GM12878 (cell line): ENCODE measurements around the gene C3orf22. TPM values are rescaled to one million over a fixed set of nuclear protein-coding genes. Genes with fewer than 3 reads are reported as not detected.

ENCODE experiments used
- ATAC-seq: fragments of 200-7000 bp; cut with Tn5 transposase; 3 replicates; pipeline ENCODE4 v1.9.1; 2020; ENCODE audit warnings: mild to moderate bottlenecking, moderate library complexity
- BruUV-seq: library from RNA; stranded (reverse); fragments of 400-500 nt; replicated peaks from 2 replicates; lab custom pipeline; 2021; lab: Mats Ljungman, UMichigan
- CTCF ChIA-PET: fragments of 300-600 bp; sonication (Branson Sonifier 250); formaldehyde crosslinking; extraction: SDS; loops from one replicate; lab custom pipeline; 2021; ENCODE audit warnings: inconsistent platforms; lab: Yijun Ruan, JAX
- POLR2A ChIA-PET: fragments of 350-600 bp; formaldehyde crosslinking; extraction: SDS; loops from one replicate; lab custom pipeline; 2021; ENCODE audit warnings: inconsistent platforms; lab: Charles Lee
- RAD21 ChIA-PET: fragments of 300-600 bp; sonication (Branson Sonifier 250); formaldehyde crosslinking; loops from one replicate; lab custom pipeline; 2023; ENCODE audit warnings: antibody characterized with exemption; ENCODE audit not compliant: unreplicated experiment; lab: Charles Lee
- SMC1A ChIA-PET: fragments of 300-600 bp; sonication (Branson Sonifier 250); formaldehyde crosslinking; loops from one replicate; lab custom pipeline; 2023; ENCODE audit not compliant: unreplicated experiment, uncharacterized antibody; lab: Charles Lee
- DNase-seq: peaks from one replicate; pipeline ENCODE4 v3.0.0-alpha.2; 2011; ENCODE audit warnings: low read depth, low spot score
- FAIRE-seq: peaks from 3 replicates; lab custom pipeline; 2011; peaks lifted over from hg19 to GRCh38; lab: Jason Lieb, UNC
- H2AFZ ChIP-seq: 2 replicates; pipeline ENCODE4 v1.6.0; 2011; ENCODE audit warnings: low read depth, low read length, control low read depth; ENCODE audit not compliant: control insufficient read depth
- H3K27ac ChIP-seq: 2 replicates; pipeline ENCODE4 v1.5.1; 2011; ENCODE audit warnings: control low read depth; ENCODE audit not compliant: control insufficient read depth, insufficient read depth
- H3K27me3 ChIP-seq, 2 experiments: replicated peaks in 1 of 2; 2 replicates each; pipeline versions ENCODE4 v1.6.0 to v1.6.1; 2011; ENCODE audit warnings: low read length in 1 of 2; ENCODE audit not compliant: control insufficient read depth in 2 of 2, insufficient read depth in 2 of 2
- H3K36me3 ChIP-seq, 2 experiments: 2 replicates each; pipeline ENCODE4 v1.5.1; 2011; ENCODE audit warnings: low read length in 1 of 2; ENCODE audit not compliant: control insufficient read depth in 2 of 2, insufficient read depth in 2 of 2
- H3K4me1 ChIP-seq: 2 replicates; pipeline ENCODE4 v1.6.1; 2011; ENCODE audit warnings: mild to moderate bottlenecking, low read length, moderate library complexity, mixed read lengths; ENCODE audit not compliant: control insufficient read depth, insufficient read depth
- H3K4me2 ChIP-seq: 2 replicates; pipeline ENCODE4 v1.6.0; 2011; ENCODE audit warnings: control low read depth; ENCODE audit not compliant: control insufficient read depth, insufficient read depth
- H3K4me3 ChIP-seq: fragments of 200-600 bp; sonication (generic); 2 replicates; pipeline ENCODE4 v1.5.1; 2016
- H3K79me2 ChIP-seq: 2 replicates; pipeline ENCODE4 v1.6.0; 2011; ENCODE audit warnings: low read length; ENCODE audit not compliant: control insufficient read depth, insufficient read depth
- H3K9ac ChIP-seq: 2 replicates; pipeline ENCODE4 v1.8.0; 2011; ENCODE audit warnings: low read length, control low read depth, mixed read lengths; ENCODE audit not compliant: control insufficient read depth, insufficient read depth
- H3K9me3 ChIP-seq: replicated peaks from 3 replicates; pipeline ENCODE4 v1.5.1; 2011; ENCODE audit warnings: mild to moderate bottlenecking, low read length; ENCODE audit not compliant: control insufficient read depth, insufficient read depth
- H4K20me1 ChIP-seq: 2 replicates; pipeline ENCODE4 v1.6.0; 2011; ENCODE audit not compliant: control insufficient read depth, insufficient read depth
- ASH2L ChIP-seq: fragments of 300-600, 200-600 bp; sonication (generic); IDR thresholded peaks from 2 replicates; pipeline ENCODE4 v1.6.1; 2017; ENCODE audit warnings: low read depth, mild to moderate bottlenecking, borderline replicate concordance
- BCL11A ChIP-seq: IDR thresholded peaks from 2 replicates; pipeline ENCODE4 v1.6.1; 2011; ENCODE audit warnings: low read depth, low read length
- EED ChIP-seq: sonication (generic); IDR thresholded peaks from 2 replicates; pipeline ENCODE4 v1.6.1; 2016; ENCODE audit warnings: antibody characterized with exemption, low read depth
- FOS ChIP-seq: IDR thresholded peaks from 3 replicates; pipeline ENCODE4 v1.6.1; 2011; ENCODE audit warnings: borderline replicate concordance; ENCODE audit not compliant: insufficient read length; ENCODE audit errors: extremely low read depth
- GABPA ChIP-seq: IDR thresholded peaks from 2 replicates; pipeline ENCODE4 v1.6.1; 2014; ENCODE audit warnings: antibody characterized with exemption, low read depth, mild to moderate bottlenecking, inconsistent platforms
- HCFC1 ChIP-seq: fragments of 150-350 bp; IDR thresholded peaks from 2 replicates; pipeline ENCODE4 v1.6.1; 2014; ENCODE audit warnings: low read length
- HDGF ChIP-seq: fragments of 450-650 bp; IDR thresholded peaks from 2 replicates; pipeline ENCODE4 v1.6.1; 2016; ENCODE audit warnings: antibody characterized with exemption
- KAT2A ChIP-seq: conservative IDR thresholded peaks from 2 replicates; pipeline ENCODE4 v1.6.1; 2011; ENCODE audit warnings: low read depth, low read length; ENCODE audit not compliant: control insufficient read depth
- MXI1 ChIP-seq: fragments of 150-350 bp; IDR thresholded peaks from 2 replicates; pipeline ENCODE4 v1.6.1; 2011; ENCODE audit warnings: low read depth, mild to moderate bottlenecking, inconsistent platforms, low read length, improper control_type of control experiment
- NFYA ChIP-seq: IDR thresholded peaks from 2 replicates; pipeline ENCODE4 v1.6.1; 2011; ENCODE audit warnings: low read depth, mild to moderate bottlenecking, low read length, improper control_type of control experiment, borderline replicate concordance
- TARDBP ChIP-seq: IDR thresholded peaks from 2 replicates; pipeline ENCODE4 v1.6.1; 2016; ENCODE audit warnings: borderline replicate concordance
- TBL1XR1 ChIP-seq: IDR thresholded peaks from 2 replicates; pipeline ENCODE4 v1.6.1; 2012; ENCODE audit warnings: low read depth, low read length, improper control_type of control experiment
- WGBS: methylation state at CpG from one replicate; pipeline ENCODE4 v1.1.6; 2016; ENCODE audit warnings: low lambda C conversion rate; ENCODE audit not compliant: insufficient replicate concordance, insufficient coverage; ENCODE audit errors: missing lambda C conversion rate; 5-methylcytosine and 5-hydroxymethylcytosine counted together
- in situ Hi-C: fragments of 300-500 bp; cut with MboI; formaldehyde crosslinking; loops from 9 replicates; pipeline ENCODE4 v1.14.3; 2018; ENCODE audit warnings: mixed read lengths
- intact Hi-C: fragments of 100-400 bp; cut with micrococcal nuclease; formaldehyde crosslinking; loops from one replicate; pipeline ENCODE4 v1.14.2; 2022; ENCODE audit not compliant: unreplicated experiment
- polyA plus RNA-seq, 11 experiments: library from polyadenylated mRNA; depleted of rRNA in 4 of 11; unstranded in 6 of 11; stranded (reverse) in 5 of 11; fragments of >200 nt; fragmentation: Nextera tagmentation in 4 of 11; fragmentation: Illumina TruSeq in 1 of 11; extraction: Ambion mirVana in 4 of 11; extraction: Trizol in 1 of 11; gene quantifications; 1 replicate in 1 of 11; 2 replicates in 10 of 11; pipeline versions ENCODE4 v1.2.1 to v1.2.3, GENCODE V29; 2011 to 2016; ENCODE audit warnings: inconsistent platforms in 2 of 11, missing spikeins in 2 of 11, low read depth in 1 of 11
- total RNA-seq, 4 experiments: library from RNA; depleted of rRNA in 3 of 4; stranded (reverse); fragments of >200 nt in 3 of 4; fragmentation: Illumina TruSeq in 1 of 4; extraction: Trizol in 1 of 4; gene quantifications; 2 replicates each; pipeline versions ENCODE4 v1.2.1 to v1.2.3, GENCODE V29; 2013 to 2021
- TF ChIP-seq, protein P1 (sequence below): fragments of 450-650 bp; formaldehyde crosslinking; IDR thresholded peaks from 2 replicates; pipeline ENCODE4 v1.4.0; 2022; ENCODE audit warnings: mild to moderate bottlenecking, moderate library complexity
- TF ChIP-seq, protein P2 (sequence below): fragments of 450-650 bp; IDR thresholded peaks from 2 replicates; pipeline ENCODE4 v1.6.1; 2016; ENCODE audit warnings: mild to moderate bottlenecking

C3orf22 gene
- total and polyA plus RNA-seq, 10 of the 15 experiments (the other 5 are each of a cell fraction or from before 2014, with no cell fraction given) = not detected

DNA sequence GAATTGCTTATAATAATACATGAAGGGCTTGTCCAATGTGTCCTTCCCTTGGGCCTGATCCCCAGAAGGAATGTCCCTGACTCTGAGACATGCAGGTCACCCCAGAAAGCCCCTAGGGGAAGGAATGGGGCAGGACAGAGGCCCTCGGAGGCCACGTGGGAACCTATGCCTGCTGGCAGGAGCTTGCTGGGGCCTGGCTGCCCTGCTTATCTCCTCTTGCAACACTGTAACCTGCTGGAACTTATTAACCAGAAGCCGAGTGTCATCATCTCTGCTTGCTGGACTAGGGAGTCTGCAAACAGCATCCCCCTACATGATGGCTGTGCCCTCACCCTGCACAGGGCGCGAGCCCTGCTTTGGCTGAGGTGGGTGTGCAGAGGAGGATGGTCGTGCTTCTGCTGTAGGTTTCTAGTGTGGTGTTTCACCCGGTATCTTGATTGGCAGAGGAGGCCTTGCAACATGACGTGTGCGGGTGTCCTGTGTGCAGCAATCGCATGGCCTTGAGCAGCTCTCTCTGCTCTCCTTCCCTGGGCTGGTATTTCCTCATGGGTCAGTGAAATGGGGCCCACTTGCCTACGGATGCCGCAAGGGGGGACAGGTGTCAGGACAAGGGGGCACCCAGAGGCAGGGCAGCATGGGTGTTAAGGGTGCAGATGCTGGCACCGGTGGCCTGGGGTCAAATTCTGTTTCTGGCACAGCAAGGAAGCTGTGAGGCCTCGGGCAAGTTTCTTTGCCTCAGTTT is 29.8 kb downstream of the C3orf22 start:
- no peaks in the 10 kb centered on the region for H3K9me3 ChIP-seq
- no peaks in the 10 kb centered on the region for H3K36me3 ChIP-seq
- H4K20me1 ChIP-seq = no peaks in the 10 kb centered on the region
- POLR2A ChIA-PET = no interaction called here
- no peak overlapping the region; the same call in 1 of the 2 replicates for H2AFZ ChIP-seq
- no peak overlapping the region for H3K4me3 ChIP-seq
- no peaks in the 10 kb centered on the region for H3K4me1 ChIP-seq
- no peak overlapping the region for H3K4me2 ChIP-seq
- RAD21 ChIA-PET = no interaction called here
- no peaks in the 10 kb centered on the region for H3K27me3 ChIP-seq
- intact Hi-C loops (no loop called here), in situ Hi-C loops (no loop called here)
- no peak for TF ChIP-seq NFYA
- no peak for TF ChIP-seq HCFC1
- TF ChIP-seq TBL1XR1 = no peak
- no peak for TF ChIP-seq FOS
- TF ChIP-seq, protein P1, sequence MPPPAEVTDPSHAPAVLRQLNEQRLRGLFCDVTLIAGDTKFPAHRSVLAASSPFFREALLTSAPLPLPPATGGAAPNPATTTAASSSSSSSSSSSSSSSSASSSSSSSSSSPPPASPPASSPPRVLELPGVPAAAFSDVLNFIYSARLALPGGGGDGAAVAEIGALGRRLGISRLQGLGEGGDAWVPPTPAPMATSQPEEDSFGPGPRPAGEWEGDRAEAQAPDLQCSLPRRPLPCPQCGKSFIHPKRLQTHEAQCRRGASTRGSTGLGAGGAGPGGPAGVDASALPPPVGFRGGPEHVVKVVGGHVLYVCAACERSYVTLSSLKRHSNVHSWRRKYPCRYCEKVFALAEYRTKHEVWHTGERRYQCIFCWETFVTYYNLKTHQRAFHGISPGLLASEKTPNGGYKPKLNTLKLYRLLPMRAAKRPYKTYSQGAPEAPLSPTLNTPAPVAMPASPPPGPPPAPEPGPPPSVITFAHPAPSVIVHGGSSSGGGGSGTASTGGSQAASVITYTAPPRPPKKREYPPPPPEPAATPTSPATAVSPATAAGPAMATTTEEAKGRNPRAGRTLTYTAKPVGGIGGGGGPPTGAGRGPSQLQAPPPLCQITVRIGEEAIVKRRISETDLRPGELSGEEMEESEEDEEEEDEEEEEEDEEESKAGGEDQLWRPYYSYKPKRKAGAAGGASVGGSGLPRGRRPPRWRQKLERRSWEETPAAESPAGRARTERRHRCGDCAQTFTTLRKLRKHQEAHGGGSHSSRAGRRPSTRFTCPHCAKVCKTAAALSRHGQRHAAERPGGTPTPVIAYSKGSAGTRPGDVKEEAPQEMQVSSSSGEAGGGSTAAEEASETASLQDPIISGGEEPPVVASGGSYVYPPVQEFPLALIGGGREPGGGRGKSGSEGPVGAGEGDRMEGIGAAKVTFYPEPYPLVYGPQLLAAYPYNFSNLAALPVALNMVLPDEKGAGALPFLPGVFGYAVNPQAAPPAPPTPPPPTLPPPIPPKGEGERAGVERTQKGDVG (CRISPR knock-in tag) = no peak
- TF ChIP-seq, protein P2, sequence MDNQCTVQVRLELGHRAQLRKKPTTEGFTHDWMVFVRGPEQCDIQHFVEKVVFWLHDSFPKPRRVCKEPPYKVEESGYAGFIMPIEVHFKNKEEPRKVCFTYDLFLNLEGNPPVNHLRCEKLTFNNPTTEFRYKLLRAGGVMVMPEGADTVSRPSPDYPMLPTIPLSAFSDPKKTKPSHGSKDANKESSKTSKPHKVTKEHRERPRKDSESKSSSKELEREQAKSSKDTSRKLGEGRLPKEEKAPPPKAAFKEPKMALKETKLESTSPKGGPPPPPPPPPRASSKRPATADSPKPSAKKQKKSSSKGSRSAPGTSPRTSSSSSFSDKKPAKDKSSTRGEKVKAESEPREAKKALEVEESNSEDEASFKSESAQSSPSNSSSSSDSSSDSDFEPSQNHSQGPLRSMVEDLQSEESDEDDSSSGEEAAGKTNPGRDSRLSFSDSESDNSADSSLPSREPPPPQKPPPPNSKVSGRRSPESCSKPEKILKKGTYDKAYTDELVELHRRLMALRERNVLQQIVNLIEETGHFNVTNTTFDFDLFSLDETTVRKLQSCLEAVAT = no peak
- no peak for TF ChIP-seq KAT2A
- TF ChIP-seq HDGF = no peak
- TF ChIP-seq ASH2L = no peak
- TF ChIP-seq MXI1 = no peak
- TF ChIP-seq EED = no peak
- no peak for TF ChIP-seq GABPA
- no peak for TF ChIP-seq BCL11A
- no peak for TF ChIP-seq TARDBP
- no peak overlapping the region for H3K27ac ChIP-seq
- SMC1A ChIA-PET = no interaction called here
- BruUV-seq = no TSS peak
- no peak overlapping the region for H3K9ac ChIP-seq
- 41% methylated on average over 14 of the region's 14 CpGs for WGBS
- CTCF ChIA-PET = no interaction called here
- H3K79me2 ChIP-seq = no peaks in the 10 kb centered on the region
- ATAC-seq (no peak), DNase-seq (no peak), FAIRE-seq (no peak)
